ENCODE results near the gene USP15. TPM values are rescaled to one million over a fixed set of nuclear protein-coding genes. Genes with fewer than 3 reads are reported as not detected.
"Not testable (repeated sequence)": the region's sequence is repeated elsewhere in the genome, so short reads cannot be mapped to it uniquely, and the experiment has no call there.

Gene USP15
- total RNA-seq, 1 experiment from 2014 or later, result 25.8 TPM

DNA sequence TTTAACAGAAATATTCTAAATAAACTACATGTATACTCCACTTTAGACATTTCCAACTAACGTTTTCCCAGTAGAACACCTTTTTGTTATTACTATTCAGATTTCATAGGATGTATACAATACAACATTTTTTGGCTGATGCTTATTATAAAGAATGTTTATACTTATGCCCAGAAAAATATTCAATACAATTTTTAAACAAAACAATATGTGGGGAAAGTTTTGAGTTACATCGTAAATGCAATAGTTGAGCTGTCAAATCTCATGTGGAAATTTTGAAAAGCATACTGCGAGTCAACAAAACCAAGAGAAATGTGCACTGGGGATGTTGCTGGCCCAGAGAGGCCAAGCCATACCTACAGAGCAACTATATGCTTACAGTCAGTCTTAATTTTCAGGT is 188.2 kb downstream of the USP15 start:
- Histone ChIP-seq H3K36me3 (ENCODE audit: low read depth) (no peaks in the 10 kb centered on the region), H3K79me2 (ENCODE audit: low read depth) (no peaks in the 10 kb centered on the region), H3K4me2 (no peak overlapping the region), H3K27ac (no peak overlapping the region), H3K4me1 (replicated peaks; ENCODE audit: insufficient read depth) (no peaks in the 10 kb centered on the region), H2AFZ (no peak overlapping the region), H3F3A (ENCODE audit: insufficient read depth, low read depth) (no peaks in the 10 kb centered on the region), H4K20me1 (ENCODE audit: insufficient read depth) (no peaks in the 10 kb centered on the region), H3K9me3 (ENCODE audit: insufficient read depth, low read depth) (no peaks in the 10 kb centered on the region), H3K4me3 (no peak overlapping the region), H3K9me2 (ENCODE audit: insufficient read depth) (no peaks in the 10 kb centered on the region), H3K27me3 (ENCODE audit: insufficient read depth, low read depth) (no peaks in the 10 kb centered on the region)
- BruUV-seq (replicated peaks), result no TSS peak
- ChIA-PET POLR2A (ENCODE audit: unreplicated experiment) (no interaction called here), CTCF (no interaction called here)
- no peak for DNase-seq
- TF ChIP-seq, protein P1, sequence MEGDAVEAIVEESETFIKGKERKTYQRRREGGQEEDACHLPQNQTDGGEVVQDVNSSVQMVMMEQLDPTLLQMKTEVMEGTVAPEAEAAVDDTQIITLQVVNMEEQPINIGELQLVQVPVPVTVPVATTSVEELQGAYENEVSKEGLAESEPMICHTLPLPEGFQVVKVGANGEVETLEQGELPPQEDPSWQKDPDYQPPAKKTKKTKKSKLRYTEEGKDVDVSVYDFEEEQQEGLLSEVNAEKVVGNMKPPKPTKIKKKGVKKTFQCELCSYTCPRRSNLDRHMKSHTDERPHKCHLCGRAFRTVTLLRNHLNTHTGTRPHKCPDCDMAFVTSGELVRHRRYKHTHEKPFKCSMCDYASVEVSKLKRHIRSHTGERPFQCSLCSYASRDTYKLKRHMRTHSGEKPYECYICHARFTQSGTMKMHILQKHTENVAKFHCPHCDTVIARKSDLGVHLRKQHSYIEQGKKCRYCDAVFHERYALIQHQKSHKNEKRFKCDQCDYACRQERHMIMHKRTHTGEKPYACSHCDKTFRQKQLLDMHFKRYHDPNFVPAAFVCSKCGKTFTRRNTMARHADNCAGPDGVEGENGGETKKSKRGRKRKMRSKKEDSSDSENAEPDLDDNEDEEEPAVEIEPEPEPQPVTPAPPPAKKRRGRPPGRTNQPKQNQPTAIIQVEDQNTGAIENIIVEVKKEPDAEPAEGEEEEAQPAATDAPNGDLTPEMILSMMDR (conservative IDR thresholded peaks at IDR 0.05), result no peak
- TF ChIP-seq EZH2 (IDR thresholded peaks at IDR 0.05; ENCODE audit: low read depth), result no peak
- intact Hi-C loops (cut with micrococcal nuclease; ENCODE audit: unreplicated experiment), result no loop called here

DNA sequence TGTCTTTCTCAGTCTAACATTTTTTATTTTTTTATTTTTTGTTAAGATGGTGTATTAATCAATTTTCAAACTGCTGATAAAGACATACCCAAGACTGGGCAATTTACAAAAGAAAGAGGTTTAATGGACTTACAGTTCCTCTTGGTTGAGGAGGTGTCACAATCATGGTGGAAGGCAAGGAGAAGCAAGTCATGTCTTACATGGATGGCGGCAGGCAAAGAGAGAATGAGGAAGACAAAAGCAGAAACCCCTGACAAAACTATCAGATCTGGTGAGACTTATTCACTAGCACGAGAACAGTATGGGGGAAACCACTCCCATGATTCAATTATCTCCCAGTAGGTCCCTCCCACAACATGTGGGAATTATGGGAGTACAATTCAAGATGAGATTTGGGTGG is 195.2 kb downstream of the USP15 start:
- BruUV-seq (replicated peaks); H3K36me3 ChIP-seq (ENCODE audit: low read depth); H3K4me1 ChIP-seq (replicated peaks; ENCODE audit: insufficient read depth); H3K27me3 ChIP-seq (ENCODE audit: insufficient read depth, low read depth); H4K20me1 ChIP-seq (ENCODE audit: insufficient read depth); CTCF ChIA-PET; H3F3A ChIP-seq (ENCODE audit: insufficient read depth, low read depth); DNase-seq; H3K79me2 ChIP-seq (ENCODE audit: low read depth); H3K27ac ChIP-seq; intact Hi-C loops (cut with micrococcal nuclease; ENCODE audit: unreplicated experiment); H2AFZ ChIP-seq; H3K4me2 ChIP-seq; H3K4me3 ChIP-seq; H3K9me2 ChIP-seq (ENCODE audit: insufficient read depth); H3K9me3 ChIP-seq (ENCODE audit: insufficient read depth, low read depth): not testable (repeated sequence)
- POLR2A ChIA-PET (ENCODE audit: unreplicated experiment), result interaction anchor here (0.6 kb wide), 1 partner anchor 34 kb away, joined by 4 read pairs; no protein-coding TSS in a partner anchor

DNA sequence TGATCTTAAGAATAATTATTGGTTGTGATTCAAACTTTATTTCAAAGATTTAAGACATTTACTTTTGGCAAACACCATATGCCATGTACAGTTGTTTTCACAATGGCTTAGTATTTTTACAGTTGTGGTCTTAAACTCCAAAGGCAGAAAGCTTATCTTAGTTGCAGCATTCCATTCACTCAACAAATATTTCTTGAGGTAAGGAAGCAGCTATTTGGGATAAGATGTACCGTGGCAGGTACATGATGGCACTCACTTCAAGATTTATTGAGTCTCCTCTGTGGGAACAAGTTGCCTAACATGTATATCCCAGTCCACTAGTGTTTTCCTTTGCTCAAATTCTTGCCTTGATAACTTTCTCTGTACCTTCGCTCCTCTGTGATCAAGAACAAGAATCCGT is 198.4 kb downstream of the USP15 start:
- no TSS peak for BruUV-seq (replicated peaks)

DNA sequence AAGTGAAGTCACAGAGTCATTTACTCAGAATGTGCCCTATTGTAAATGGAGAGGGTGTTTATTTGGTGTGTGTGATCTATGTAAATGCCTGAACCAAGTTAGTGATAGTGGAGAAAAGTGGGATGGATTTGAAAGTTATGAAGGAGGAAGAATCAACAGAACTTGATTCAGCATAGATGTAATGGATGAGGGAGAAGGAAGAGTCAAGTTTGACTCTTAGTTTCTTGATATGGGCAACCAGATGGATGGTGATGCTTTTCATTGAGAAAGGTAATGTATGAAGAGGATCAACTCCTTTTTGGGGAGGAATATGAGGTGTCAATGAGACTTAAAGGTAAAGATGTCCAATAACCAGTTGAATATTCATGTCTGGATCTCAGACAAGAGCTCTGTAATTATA is 199.8 kb downstream of the USP15 start:
- Histone ChIP-seq H3K27me3 (ENCODE audit: insufficient read depth, low read depth) (no peaks in the 10 kb centered on the region), H3K4me3 (no peak overlapping the region), H2AFZ (no peak overlapping the region), H3K79me2 (ENCODE audit: low read depth) (no peaks in the 10 kb centered on the region), H3K9me3 (ENCODE audit: insufficient read depth, low read depth) (peaks cover 7% of the 10 kb centered on the region), H3K4me2 (no peak overlapping the region), H3K9me2 (ENCODE audit: insufficient read depth) (no peaks in the 10 kb centered on the region), H3K4me1 (replicated peaks; ENCODE audit: insufficient read depth) (no peaks in the 10 kb centered on the region), H4K20me1 (ENCODE audit: insufficient read depth) (no peaks in the 10 kb centered on the region), H3K27ac (no peak overlapping the region), H3K36me3 (ENCODE audit: low read depth) (no peaks in the 10 kb centered on the region), H3F3A (ENCODE audit: insufficient read depth, low read depth) (no peaks in the 10 kb centered on the region)
- no peak for DNase-seq
- no TSS peak for BruUV-seq (replicated peaks)
- no peak for TF ChIP-seq EZH2 (IDR thresholded peaks at IDR 0.05; ENCODE audit: low read depth)
- TF ChIP-seq, protein P1 (conservative IDR thresholded peaks at IDR 0.05), result no peak
- intact Hi-C loops (cut with micrococcal nuclease; ENCODE audit: unreplicated experiment), result loop anchor here (10.0 kb wide), 1 partner anchor 195 kb away; the partner anchor contains the start of gene USP15
- ChIA-PET CTCF (no interaction called here), POLR2A (ENCODE audit: unreplicated experiment) (no interaction called here)

More for the DNA sequence above, 198.4 kb downstream of the USP15 start:
- Histone ChIP-seq H3K9me3 (ENCODE audit: insufficient read depth, low read depth) (peaks cover 6% of the 10 kb centered on the region), H3K27ac (no peak overlapping the region), H3K9me2 (ENCODE audit: insufficient read depth) (no peaks in the 10 kb centered on the region), H4K20me1 (ENCODE audit: insufficient read depth) (no peaks in the 10 kb centered on the region), H3K4me3 (no peak overlapping the region), H2AFZ (no peak overlapping the region), H3K27me3 (ENCODE audit: insufficient read depth, low read depth) (no peaks in the 10 kb centered on the region), H3K4me2 (no peak overlapping the region), H3F3A (ENCODE audit: insufficient read depth, low read depth) (no peaks in the 10 kb centered on the region), H3K79me2 (ENCODE audit: low read depth) (no peaks in the 10 kb centered on the region), H3K36me3 (ENCODE audit: low read depth) (no peaks in the 10 kb centered on the region), H3K4me1 (replicated peaks; ENCODE audit: insufficient read depth) (no peaks in the 10 kb centered on the region)
- no peak for TF ChIP-seq EZH2 (IDR thresholded peaks at IDR 0.05; ENCODE audit: low read depth)
- POLR2A ChIA-PET (ENCODE audit: unreplicated experiment), result no interaction called here
- CTCF ChIA-PET, result no interaction called here
- intact Hi-C loops (cut with micrococcal nuclease; ENCODE audit: unreplicated experiment), result no loop called here
- DNase-seq, result no peak

DNA sequence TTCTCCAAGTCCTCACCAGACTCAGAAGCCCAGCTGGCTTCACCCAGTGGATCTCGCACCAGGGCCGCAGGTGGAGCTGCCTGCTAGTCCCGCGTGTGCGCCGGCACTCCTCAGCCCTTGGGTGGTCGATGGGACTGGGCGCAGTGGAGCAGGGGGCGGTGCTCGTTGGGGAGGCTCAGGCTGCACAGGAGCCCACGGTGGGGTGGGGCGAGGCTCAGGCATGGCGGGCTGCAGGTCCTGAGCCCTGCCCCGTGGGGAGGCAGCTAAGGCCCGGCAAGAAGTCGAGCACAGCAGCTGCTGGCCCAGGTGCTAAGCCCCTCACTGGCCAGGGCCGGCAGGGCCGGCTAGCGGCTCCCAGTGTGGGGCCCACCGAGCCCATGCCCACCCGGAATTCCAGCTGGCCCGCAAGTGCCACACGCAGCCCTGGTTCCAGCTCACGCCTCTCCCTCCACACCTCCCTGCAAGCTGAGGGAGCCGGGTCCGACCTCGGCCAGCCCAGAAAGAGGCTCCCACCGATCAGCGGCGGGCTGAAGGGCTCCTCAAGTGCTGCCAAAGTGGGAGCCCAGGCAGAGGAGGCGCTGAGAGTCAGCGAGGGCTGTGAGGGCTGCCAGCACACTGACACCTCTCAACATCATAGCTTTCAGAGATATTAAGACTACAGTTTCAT is 201.1 kb downstream of the USP15 start:
- BruUV-seq (replicated peaks); H3K4me1 ChIP-seq (replicated peaks; ENCODE audit: insufficient read depth); H3K4me2 ChIP-seq; H3K9me2 ChIP-seq (ENCODE audit: insufficient read depth); H3K27ac ChIP-seq; H4K20me1 ChIP-seq (ENCODE audit: insufficient read depth); H3K36me3 ChIP-seq (ENCODE audit: low read depth); POLR2A ChIA-PET (ENCODE audit: unreplicated experiment); CTCF ChIA-PET; H3K79me2 ChIP-seq (ENCODE audit: low read depth); H3K4me3 ChIP-seq; H3F3A ChIP-seq (ENCODE audit: insufficient read depth, low read depth); H3K27me3 ChIP-seq (ENCODE audit: insufficient read depth, low read depth); H2AFZ ChIP-seq; DNase-seq; H3K9me3 ChIP-seq (ENCODE audit: insufficient read depth, low read depth): not testable (repeated sequence)
- intact Hi-C loops (cut with micrococcal nuclease; ENCODE audit: unreplicated experiment), result loop anchor here (10.0 kb wide), 1 partner anchor 197 kb away; the partner anchor contains the start of gene USP15

DNA sequence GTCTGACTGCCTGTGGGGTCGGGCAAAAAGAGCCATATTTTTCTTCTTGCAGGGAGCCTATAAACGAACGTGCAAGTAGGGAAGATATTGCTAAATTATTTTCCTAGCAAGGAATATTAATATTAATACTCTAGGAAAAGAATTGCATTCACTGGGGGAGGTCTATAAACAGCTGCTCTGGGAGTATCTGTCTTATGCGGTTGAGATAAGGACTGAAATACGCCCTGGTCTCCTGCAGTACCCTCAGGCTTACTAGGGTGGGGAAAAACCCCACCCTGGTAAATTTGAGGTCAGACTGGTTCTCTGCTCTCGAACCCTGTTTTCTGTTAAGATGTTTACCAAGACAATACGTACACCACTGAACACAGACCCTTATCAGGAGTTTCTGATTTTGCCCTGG is 203.0 kb downstream of the USP15 start:
- H2AFZ ChIP-seq; H3K27ac ChIP-seq; H3K9me2 ChIP-seq (ENCODE audit: insufficient read depth); H4K20me1 ChIP-seq (ENCODE audit: insufficient read depth); BruUV-seq (replicated peaks); DNase-seq; H3K9me3 ChIP-seq (ENCODE audit: insufficient read depth, low read depth); H3F3A ChIP-seq (ENCODE audit: insufficient read depth, low read depth); H3K4me2 ChIP-seq; CTCF ChIA-PET; H3K36me3 ChIP-seq (ENCODE audit: low read depth); H3K27me3 ChIP-seq (ENCODE audit: insufficient read depth, low read depth); H3K4me3 ChIP-seq: not testable (repeated sequence)
- intact Hi-C loops (cut with micrococcal nuclease; ENCODE audit: unreplicated experiment), result loop anchor here (10.0 kb wide), 1 partner anchor 198 kb away; the partner anchor contains the start of gene USP15
- POLR2A ChIA-PET (ENCODE audit: unreplicated experiment), result interaction anchor here (0.6 kb wide), 1 partner anchor 151 kb away, joined by 4 read pairs; no protein-coding TSS in a partner anchor
- peaks cover 11% of the 10 kb centered on the region for H3K4me1 ChIP-seq (replicated peaks; ENCODE audit: insufficient read depth)
- H3K79me2 ChIP-seq (ENCODE audit: low read depth), result peaks cover 16% of the 10 kb centered on the region

Data from PC-9 (cell line).